K562 (cell line): ENCODE measurements around the gene TAL1. TPM values are rescaled to one million over a fixed set of nuclear protein-coding genes. Genes with fewer than 3 reads are reported as not detected.
A peak's percentile ranks its signal among the peaks of the same experiment; 100 is the strongest.

Experiments used
- CBFB ChIP-seq: sonication (generic); formaldehyde crosslinking; IDR thresholded peaks from 2 replicates; pipeline ENCODE4 v1.4.0; 2020; ENCODE audit warnings: mild to moderate bottlenecking, missing genetic modification reagents
- CBX5 ChIP-seq: IDR thresholded peaks from 2 replicates; pipeline ENCODE4 v1.6.1; 2014; ENCODE audit warnings: low read depth, borderline replicate concordance
- KAT2B ChIP-seq: IDR thresholded peaks from one replicate; pipeline ENCODE4 v1.6.1; 2012; ENCODE audit warnings: low read depth, mild to moderate bottlenecking, control low read depth, inconsistent platforms, low read length, moderate library complexity
- NCOR1 ChIP-seq: fragments of 450-650 bp; IDR thresholded peaks from 2 replicates; pipeline ENCODE4 v1.6.1; 2016; ENCODE audit warnings: mild to moderate bottlenecking, moderate library complexity
- NONO ChIP-seq, 2 experiments: fragments of 200-400 bp in 1 of 2; fragments of 450-650 bp in 1 of 2; formaldehyde crosslinking in 1 of 2; IDR thresholded peaks; 2 replicates each; pipeline ENCODE4 v1.6.1; 2017; ENCODE audit warnings: low read depth in 2 of 2, mild to moderate bottlenecking in 2 of 2, moderate library complexity in 2 of 2, low read length in 1 of 2
- ZNF121 ChIP-seq: sonication (generic); formaldehyde crosslinking; conservative IDR thresholded peaks from 2 replicates; pipeline ENCODE4 v1.8.0; 2022; ENCODE audit warnings: missing genetic modification reagents
- ZNF707 ChIP-seq: fragments of 250-450 bp; sonication (Bioruptor Pico); conservative IDR thresholded peaks from 2 replicates; pipeline ENCODE4 v1.8.0; 2022; ENCODE audit warnings: inconsistent platforms, mild to moderate bottlenecking, moderate library complexity
- ZNF75A ChIP-seq: fragments of 450-650 bp; formaldehyde crosslinking; IDR thresholded peaks from 2 replicates; pipeline ENCODE4 v1.4.0; 2020; ENCODE audit warnings: mild to moderate bottlenecking
- ZNF785 ChIP-seq: fragments of 250-450 bp; sonication (Bioruptor Pico); IDR thresholded peaks from 2 replicates; pipeline ENCODE4 v1.4.0; 2020; ENCODE audit warnings: mild to moderate bottlenecking
- polyA plus RNA-seq, 8 experiments: library from polyadenylated mRNA; depleted of rRNA in 4 of 8; stranded (reverse) in 5 of 8; unstranded in 3 of 8; fragments of >200 nt; fragmentation: Nextera tagmentation in 2 of 8; fragmentation: Illumina TruSeq in 1 of 8; extraction: Ambion mirVana in 2 of 8; extraction: Trizol in 1 of 8; gene quantifications; 2 replicates each; pipeline versions ENCODE4 v1.2.1 to v1.2.3, GENCODE V29; 2011 to 2014; ENCODE audit warnings: inconsistent platforms in 1 of 8, missing spikeins in 1 of 8
- total RNA-seq, 7 experiments: library from RNA; depleted of rRNA in 6 of 7; stranded (reverse); fragments of >200 nt in 6 of 7; fragmentation: Illumina TruSeq in 2 of 7; extraction: Trizol in 2 of 7; gene quantifications; 2 replicates each; pipeline versions ENCODE4 v1.2.1 to v1.2.3, GENCODE V29; 2011 to 2021; ENCODE audit warnings: low replicate concordance in 1 of 7
- TF ChIP-seq, protein P1 (sequence below): IDR thresholded peaks from 2 replicates; pipeline ENCODE4 v1.6.1; 2012; ENCODE audit warnings: low read depth, low read length, improper control_type of control experiment, borderline replicate concordance
- TF ChIP-seq, protein P2 (sequence below): sonication (generic); formaldehyde crosslinking; IDR thresholded peaks from 2 replicates; pipeline ENCODE4 v1.8.0; 2022; ENCODE audit warnings: mild to moderate bottlenecking, low read depth, missing genetic modification reagents
- TF ChIP-seq, protein P3 (sequence below): conservative IDR thresholded peaks from 2 replicates; pipeline ENCODE4 v1.6.1; 2011; ENCODE audit warnings: low read depth, mild to moderate bottlenecking, low read length; ENCODE audit not compliant: control insufficient read depth
- TF ChIP-seq, protein P4 (sequence below): fragments of 250-450 bp; sonication (Bioruptor Pico); IDR thresholded peaks from 2 replicates; pipeline ENCODE4 v1.5.0; 2020; ENCODE audit warnings: mild to moderate bottlenecking
- TF ChIP-seq, protein P5 (sequence below): fragments of 250-450 bp; sonication (Bioruptor Pico); IDR thresholded peaks from 2 replicates; pipeline ENCODE4 v1.5.0; 2021
- TF ChIP-seq, protein P6 (sequence below): fragments of 450-650 bp; formaldehyde crosslinking; IDR thresholded peaks from 2 replicates; pipeline ENCODE4 v1.4.0; 2022; ENCODE audit warnings: missing genetic modification characterization
- TF ChIP-seq, protein P7 (sequence below): fragments of 450-650 bp; formaldehyde crosslinking; conservative IDR thresholded peaks from 2 replicates; pipeline ENCODE4 v1.4.0; 2022; ENCODE audit warnings: mild to moderate bottlenecking, missing genetic modification characterization

Gene TAL1
- total and polyA plus RNA-seq, 9 of the 15 experiments (the other 6 are each of a cell fraction or from before 2014, with no cell fraction given) = 18.5 to 106 (median 59.7) TPM

DNA sequence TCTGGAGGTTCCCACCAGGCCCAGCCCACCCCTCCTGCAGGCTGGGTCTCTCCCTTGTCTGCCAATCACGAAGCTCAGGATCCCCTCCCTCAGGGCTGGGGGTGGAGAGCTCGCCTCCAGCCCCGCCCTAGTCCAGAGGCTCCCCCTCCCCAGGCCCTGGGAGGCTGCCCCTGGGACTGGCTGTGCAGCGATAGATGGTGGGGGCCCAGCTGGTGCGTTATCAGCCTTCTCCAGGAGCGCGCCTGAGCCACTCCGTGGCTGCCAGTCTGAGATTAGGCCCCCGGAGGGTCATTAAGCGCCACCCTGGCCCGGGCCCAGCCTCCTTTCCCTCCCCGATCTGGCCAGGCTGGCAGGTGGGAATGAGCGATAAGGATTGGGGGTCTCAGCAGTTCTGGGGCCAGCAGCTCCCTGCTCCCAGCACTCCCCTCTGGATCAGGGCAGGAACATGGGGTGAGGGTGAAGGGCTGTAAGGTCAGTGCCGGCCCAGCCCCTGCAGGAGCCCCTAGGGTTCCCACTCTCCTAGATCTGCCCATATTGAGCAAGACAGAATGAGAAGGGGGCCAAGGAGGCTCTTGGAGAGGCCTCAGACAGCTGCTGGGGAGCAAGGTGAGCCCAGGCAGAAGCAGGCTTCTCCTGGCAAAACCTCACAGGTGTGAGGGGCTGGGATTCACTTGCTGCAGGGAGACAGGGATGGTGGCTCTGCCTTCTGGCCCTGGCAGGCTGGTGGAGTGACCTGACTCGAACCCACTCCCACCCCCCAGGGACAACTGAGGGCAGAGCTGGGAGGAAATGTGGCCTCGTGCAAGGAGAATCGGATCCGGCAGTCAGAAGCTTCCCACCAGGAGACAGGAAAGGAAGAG, 50.7 kb downstream of the TAL1 start (continued):
- TF ChIP-seq, protein P1, sequence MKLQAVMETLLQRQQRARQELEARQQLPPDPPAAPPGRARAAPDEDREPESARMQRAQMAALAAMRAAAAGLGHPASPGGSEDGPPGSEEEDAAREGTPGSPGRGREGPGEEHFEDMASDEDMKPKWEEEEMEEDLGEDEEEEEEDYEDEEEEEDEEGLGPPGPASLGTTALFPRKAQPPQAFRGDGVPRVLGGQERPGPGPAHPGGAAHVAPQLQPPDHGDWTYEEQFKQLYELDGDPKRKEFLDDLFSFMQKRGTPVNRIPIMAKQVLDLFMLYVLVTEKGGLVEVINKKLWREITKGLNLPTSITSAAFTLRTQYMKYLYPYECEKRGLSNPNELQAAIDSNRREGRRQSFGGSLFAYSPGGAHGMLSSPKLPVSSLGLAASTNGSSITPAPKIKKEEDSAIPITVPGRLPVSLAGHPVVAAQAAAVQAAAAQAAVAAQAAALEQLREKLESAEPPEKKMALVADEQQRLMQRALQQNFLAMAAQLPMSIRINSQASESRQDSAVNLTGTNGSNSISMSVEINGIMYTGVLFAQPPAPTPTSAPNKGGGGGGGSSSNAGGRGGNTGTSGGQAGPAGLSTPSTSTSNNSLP = no peak
- TF ChIP-seq, protein P2, sequence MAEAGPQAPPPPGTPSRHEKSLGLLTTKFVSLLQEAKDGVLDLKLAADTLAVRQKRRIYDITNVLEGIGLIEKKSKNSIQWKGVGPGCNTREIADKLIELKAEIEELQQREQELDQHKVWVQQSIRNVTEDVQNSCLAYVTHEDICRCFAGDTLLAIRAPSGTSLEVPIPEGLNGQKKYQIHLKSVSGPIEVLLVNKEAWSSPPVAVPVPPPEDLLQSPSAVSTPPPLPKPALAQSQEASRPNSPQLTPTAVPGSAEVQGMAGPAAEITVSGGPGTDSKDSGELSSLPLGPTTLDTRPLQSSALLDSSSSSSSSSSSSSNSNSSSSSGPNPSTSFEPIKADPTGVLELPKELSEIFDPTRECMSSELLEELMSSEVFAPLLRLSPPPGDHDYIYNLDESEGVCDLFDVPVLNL (CRISPR knock-in tag) = peak; percentile 71; the same call in 1 of the 2 replicates
- peak; percentile 57; the same call in 1 of the 2 replicates for TF ChIP-seq CBX5
- TF ChIP-seq ZNF707 (CRISPR knock-in tag) = peak; percentile 74
- TF ChIP-seq, protein P3, sequence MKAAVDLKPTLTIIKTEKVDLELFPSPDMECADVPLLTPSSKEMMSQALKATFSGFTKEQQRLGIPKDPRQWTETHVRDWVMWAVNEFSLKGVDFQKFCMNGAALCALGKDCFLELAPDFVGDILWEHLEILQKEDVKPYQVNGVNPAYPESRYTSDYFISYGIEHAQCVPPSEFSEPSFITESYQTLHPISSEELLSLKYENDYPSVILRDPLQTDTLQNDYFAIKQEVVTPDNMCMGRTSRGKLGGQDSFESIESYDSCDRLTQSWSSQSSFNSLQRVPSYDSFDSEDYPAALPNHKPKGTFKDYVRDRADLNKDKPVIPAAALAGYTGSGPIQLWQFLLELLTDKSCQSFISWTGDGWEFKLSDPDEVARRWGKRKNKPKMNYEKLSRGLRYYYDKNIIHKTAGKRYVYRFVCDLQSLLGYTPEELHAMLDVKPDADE = peak; percentile 99
- TF ChIP-seq NCOR1 = peak; percentile 100
- TF ChIP-seq, protein P4, sequence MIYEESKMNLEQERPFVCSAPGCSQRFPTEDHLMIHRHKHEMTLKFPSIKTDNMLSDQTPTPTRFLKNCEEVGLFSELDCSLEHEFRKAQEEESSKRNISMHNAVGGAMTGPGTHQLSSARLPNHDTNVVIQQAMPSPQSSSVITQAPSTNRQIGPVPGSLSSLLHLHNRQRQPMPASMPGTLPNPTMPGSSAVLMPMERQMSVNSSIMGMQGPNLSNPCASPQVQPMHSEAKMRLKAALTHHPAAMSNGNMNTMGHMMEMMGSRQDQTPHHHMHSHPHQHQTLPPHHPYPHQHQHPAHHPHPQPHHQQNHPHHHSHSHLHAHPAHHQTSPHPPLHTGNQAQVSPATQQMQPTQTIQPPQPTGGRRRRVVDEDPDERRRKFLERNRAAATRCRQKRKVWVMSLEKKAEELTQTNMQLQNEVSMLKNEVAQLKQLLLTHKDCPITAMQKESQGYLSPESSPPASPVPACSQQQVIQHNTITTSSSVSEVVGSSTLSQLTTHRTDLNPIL (CRISPR knock-in tag) = no peak
- no peak for TF ChIP-seq KAT2B
- TF ChIP-seq CBFB = peak; percentile 83; the same call in 1 of the 2 replicates
- TF ChIP-seq, protein P5, sequence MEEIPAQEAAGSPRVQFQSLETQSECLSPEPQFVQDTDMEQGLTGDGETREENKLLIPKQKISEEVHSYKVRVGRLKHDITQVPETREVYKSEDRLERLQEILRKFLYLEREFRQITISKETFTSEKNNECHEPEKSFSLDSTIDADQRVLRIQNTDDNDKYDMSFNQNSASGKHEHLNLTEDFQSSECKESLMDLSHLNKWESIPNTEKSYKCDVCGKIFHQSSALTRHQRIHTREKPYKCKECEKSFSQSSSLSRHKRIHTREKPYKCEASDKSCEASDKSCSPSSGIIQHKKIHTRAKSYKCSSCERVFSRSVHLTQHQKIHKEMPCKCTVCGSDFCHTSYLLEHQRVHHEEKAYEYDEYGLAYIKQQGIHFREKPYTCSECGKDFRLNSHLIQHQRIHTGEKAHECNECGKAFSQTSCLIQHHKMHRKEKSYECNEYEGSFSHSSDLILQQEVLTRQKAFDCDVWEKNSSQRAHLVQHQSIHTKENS (CRISPR knock-in tag) = no peak
- TF ChIP-seq ZNF121 (CRISPR knock-in tag) = no peak
- TF ChIP-seq ZNF75A (CRISPR knock-in tag) = peak; percentile 85
- TF ChIP-seq, protein P6, sequence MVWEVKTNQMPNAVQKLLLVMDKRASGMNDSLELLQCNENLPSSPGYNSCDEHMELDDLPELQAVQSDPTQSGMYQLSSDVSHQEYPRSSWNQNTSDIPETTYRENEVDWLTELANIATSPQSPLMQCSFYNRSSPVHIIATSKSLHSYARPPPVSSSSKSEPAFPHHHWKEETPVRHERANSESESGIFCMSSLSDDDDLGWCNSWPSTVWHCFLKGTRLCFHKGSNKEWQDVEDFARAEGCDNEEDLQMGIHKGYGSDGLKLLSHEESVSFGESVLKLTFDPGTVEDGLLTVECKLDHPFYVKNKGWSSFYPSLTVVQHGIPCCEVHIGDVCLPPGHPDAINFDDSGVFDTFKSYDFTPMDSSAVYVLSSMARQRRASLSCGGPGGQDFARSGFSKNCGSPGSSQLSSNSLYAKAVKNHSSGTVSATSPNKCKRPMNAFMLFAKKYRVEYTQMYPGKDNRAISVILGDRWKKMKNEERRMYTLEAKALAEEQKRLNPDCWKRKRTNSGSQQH (CRISPR knock-in tag) = peak; percentile 98
- peak in 1 of 2 experiments; percentile 98; a peak in 2 of 4 replicates for TF ChIP-seq NONO (IDR thresholded peaks at IDR 0.05; ENCODE audit: low read depth in 2 of 2, low read length in 1 of 2)
- TF ChIP-seq, protein P7, sequence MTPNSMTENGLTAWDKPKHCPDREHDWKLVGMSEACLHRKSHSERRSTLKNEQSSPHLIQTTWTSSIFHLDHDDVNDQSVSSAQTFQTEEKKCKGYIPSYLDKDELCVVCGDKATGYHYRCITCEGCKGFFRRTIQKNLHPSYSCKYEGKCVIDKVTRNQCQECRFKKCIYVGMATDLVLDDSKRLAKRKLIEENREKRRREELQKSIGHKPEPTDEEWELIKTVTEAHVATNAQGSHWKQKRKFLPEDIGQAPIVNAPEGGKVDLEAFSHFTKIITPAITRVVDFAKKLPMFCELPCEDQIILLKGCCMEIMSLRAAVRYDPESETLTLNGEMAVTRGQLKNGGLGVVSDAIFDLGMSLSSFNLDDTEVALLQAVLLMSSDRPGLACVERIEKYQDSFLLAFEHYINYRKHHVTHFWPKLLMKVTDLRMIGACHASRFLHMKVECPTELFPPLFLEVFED (CRISPR knock-in tag) = peak; percentile 98
- TF ChIP-seq ZNF785 (CRISPR knock-in tag) = peak; percentile 64; the same call in 1 of the 2 replicates
